ENCODE measurements around the gene CTNND2. TPM values are rescaled to one million over a fixed set of nuclear protein-coding genes. Genes with fewer than 3 reads are reported as not detected.

Gene CTNND2
- total RNA-seq, 2 experiments from 2014 or later = 0.20 TPM; not detected in 1

GRCh38 chr5:11793396-11793795, 110.8 kb downstream of the CTNND2 start:
- no peak for ATAC-seq (ENCODE audit: poor library complexity)
- intact Hi-C loops (cut with DNase I, micrococcal nuclease) = no loop called here
- CTCF ChIA-PET = no interaction called here
- no peak overlapping the region for H3K4me3 Mint-ChIP-seq
- no peak overlapping the region for H3K4me3 ChIP-seq (ENCODE audit: low read length)
- DNase-seq = no peak
- no peaks in the 10 kb centered on the region for H3K4me1 Mint-ChIP-seq (ENCODE audit: low read depth)
- no peaks in the 10 kb centered on the region for H3K36me3 Mint-ChIP-seq (ENCODE audit: low read depth)
- no peak overlapping the region for H3K27ac ChIP-seq (ENCODE audit: low read depth in 1 of 2, low read length in 2 of 2)
- no peaks in the 10 kb centered on the region for H3K9me3 ChIP-seq (ENCODE audit: control insufficient read depth in 1 of 2, insufficient read depth in 1 of 2, low read length in 2 of 2)
- H3K27me3 ChIP-seq (ENCODE audit: control insufficient read depth in 1 of 2, insufficient read depth in 2 of 2, low read length in 2 of 2) = no peaks in the 10 kb centered on the region
- TF ChIP-seq CTCF (IDR thresholded peaks at IDR 0.05) = no peak
- no peaks in the 10 kb centered on the region for H3K36me3 ChIP-seq (ENCODE audit: insufficient read depth, low read length)
- no peaks in the 10 kb centered on the region for H3K4me1 ChIP-seq (ENCODE audit: insufficient read depth, low read length)
- H3K27me3 Mint-ChIP-seq = no peaks in the 10 kb centered on the region
- H3K9me3 Mint-ChIP-seq = no peaks in the 10 kb centered on the region
- POLR2A ChIA-PET = no interaction called here
- H3K27ac Mint-ChIP-seq = no peak overlapping the region

GRCh38 chr5:11792621-11793020, 111.6 kb downstream of the CTNND2 start:
- H3K9me3 Mint-ChIP-seq = no peaks in the 10 kb centered on the region
- ChIA-PET POLR2A (no interaction called here), CTCF (no interaction called here)
- H3K27ac Mint-ChIP-seq = no peak overlapping the region
- DNase-seq = no peak
- Histone ChIP-seq H3K27me3 (ENCODE audit: control insufficient read depth in 1 of 2, insufficient read depth in 2 of 2, low read length in 2 of 2) (no peaks in the 10 kb centered on the region), H3K4me3 (ENCODE audit: low read length) (no peak overlapping the region), H3K36me3 (ENCODE audit: insufficient read depth, low read length) (no peaks in the 10 kb centered on the region), H3K27ac (ENCODE audit: low read depth in 1 of 2, low read length in 2 of 2) (no peak overlapping the region), H3K4me1 (ENCODE audit: insufficient read depth, low read length) (no peaks in the 10 kb centered on the region), H3K9me3 (ENCODE audit: control insufficient read depth in 1 of 2, insufficient read depth in 1 of 2, low read length in 2 of 2) (no peaks in the 10 kb centered on the region)
- ATAC-seq (ENCODE audit: poor library complexity) = no peak
- TF ChIP-seq CTCF (IDR thresholded peaks at IDR 0.05) = no peak
- H3K36me3 Mint-ChIP-seq (ENCODE audit: low read depth) = no peaks in the 10 kb centered on the region
- no peaks in the 10 kb centered on the region for H3K4me1 Mint-ChIP-seq (ENCODE audit: low read depth)
- H3K4me3 Mint-ChIP-seq = no peak overlapping the region
- H3K27me3 Mint-ChIP-seq = no peaks in the 10 kb centered on the region
- intact Hi-C loops (cut with DNase I, micrococcal nuclease) = no loop called here

GRCh38 chr5:11791792-11792191, 112.5 kb downstream of the CTNND2 start:
- no peaks in the 10 kb centered on the region for H3K27me3 ChIP-seq (ENCODE audit: control insufficient read depth in 1 of 2, insufficient read depth in 2 of 2, low read length in 2 of 2)
- no peak for DNase-seq
- Mint-ChIP-seq H3K4me1 (ENCODE audit: low read depth) (no peaks in the 10 kb centered on the region), H3K4me3 (no peak overlapping the region), H3K27ac (no peak overlapping the region), H3K9me3 (no peaks in the 10 kb centered on the region), H3K36me3 (ENCODE audit: low read depth) (no peaks in the 10 kb centered on the region), H3K27me3 (no peaks in the 10 kb centered on the region)
- no peak overlapping the region for H3K4me3 ChIP-seq (ENCODE audit: low read length)
- intact Hi-C loops (cut with DNase I, micrococcal nuclease) = no loop called here
- no peaks in the 10 kb centered on the region for H3K9me3 ChIP-seq (ENCODE audit: control insufficient read depth in 1 of 2, insufficient read depth in 1 of 2, low read length in 2 of 2)
- ATAC-seq (ENCODE audit: poor library complexity) = no peak
- CTCF ChIA-PET = no interaction called here
- POLR2A ChIA-PET = no interaction called here
- TF ChIP-seq CTCF (IDR thresholded peaks at IDR 0.05) = no peak
- H3K4me1 ChIP-seq (ENCODE audit: insufficient read depth, low read length) = no peaks in the 10 kb centered on the region
- H3K27ac ChIP-seq (ENCODE audit: low read depth in 1 of 2, low read length in 2 of 2) = no peak overlapping the region
- no peaks in the 10 kb centered on the region for H3K36me3 ChIP-seq (ENCODE audit: insufficient read depth, low read length)

Measured in CD4-positive, alpha-beta T cell (primary cell).